ENCODE results near the gene CPLX1. TPM values are rescaled to one million over a fixed set of nuclear protein-coding genes. Genes with fewer than 3 reads are reported as not detected.

The CPLX1 gene
- total RNA-seq, 4 donors from 2014 or later: 0.35 to 0.67 TPM; not detected in 2

DNA sequence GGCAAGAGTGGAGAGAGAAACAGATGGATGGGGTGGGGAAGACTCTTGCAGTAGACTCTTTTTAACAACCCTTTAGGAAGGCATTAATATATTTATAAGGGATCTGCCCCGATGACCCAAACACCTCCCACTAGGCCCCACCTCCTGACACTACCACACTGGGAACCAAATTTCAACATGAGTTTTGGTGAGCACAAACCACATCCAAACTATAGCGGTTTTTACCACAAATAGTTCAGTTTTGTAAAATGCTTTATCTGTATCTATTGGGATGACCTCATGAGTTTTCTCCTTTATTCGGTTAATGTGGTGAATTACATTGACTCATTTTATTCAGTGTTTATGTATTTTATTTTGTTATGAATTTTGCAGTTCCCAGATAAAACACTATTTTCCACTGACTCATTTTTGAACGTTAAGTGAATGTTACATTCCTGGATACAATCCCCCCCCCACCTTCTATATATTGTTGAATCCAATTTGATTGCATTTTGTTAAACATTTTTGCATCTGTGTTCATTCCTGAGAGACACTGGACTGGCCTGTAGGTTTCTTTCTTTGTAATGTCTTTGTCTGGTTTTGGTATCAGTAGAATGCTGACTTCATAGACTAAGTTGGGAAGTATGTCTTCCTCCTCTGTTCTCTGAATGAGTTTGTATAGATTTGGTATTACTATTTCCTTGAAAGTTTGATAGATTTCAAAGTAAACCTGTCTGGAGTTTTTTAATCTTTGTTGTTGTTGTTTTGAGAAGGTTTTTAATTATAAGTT lies 13.9 kb upstream of the CPLX1 start:
- TF ChIP-seq, protein P1, sequence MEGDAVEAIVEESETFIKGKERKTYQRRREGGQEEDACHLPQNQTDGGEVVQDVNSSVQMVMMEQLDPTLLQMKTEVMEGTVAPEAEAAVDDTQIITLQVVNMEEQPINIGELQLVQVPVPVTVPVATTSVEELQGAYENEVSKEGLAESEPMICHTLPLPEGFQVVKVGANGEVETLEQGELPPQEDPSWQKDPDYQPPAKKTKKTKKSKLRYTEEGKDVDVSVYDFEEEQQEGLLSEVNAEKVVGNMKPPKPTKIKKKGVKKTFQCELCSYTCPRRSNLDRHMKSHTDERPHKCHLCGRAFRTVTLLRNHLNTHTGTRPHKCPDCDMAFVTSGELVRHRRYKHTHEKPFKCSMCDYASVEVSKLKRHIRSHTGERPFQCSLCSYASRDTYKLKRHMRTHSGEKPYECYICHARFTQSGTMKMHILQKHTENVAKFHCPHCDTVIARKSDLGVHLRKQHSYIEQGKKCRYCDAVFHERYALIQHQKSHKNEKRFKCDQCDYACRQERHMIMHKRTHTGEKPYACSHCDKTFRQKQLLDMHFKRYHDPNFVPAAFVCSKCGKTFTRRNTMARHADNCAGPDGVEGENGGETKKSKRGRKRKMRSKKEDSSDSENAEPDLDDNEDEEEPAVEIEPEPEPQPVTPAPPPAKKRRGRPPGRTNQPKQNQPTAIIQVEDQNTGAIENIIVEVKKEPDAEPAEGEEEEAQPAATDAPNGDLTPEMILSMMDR (IDR thresholded peaks at IDR 0.05): no peak
- TF ChIP-seq POLR2A (IDR thresholded peaks at IDR 0.05): no peak
- no peak overlapping the region for H3K4me3 ChIP-seq
- H3K36me3 ChIP-seq: no peaks in the 10 kb centered on the region
- no peak for DNase-seq
- no peaks in the 10 kb centered on the region for H3K4me1 ChIP-seq
- no peaks in the 10 kb centered on the region for H3K27me3 ChIP-seq
- peaks cover 0 to 20% (median 6%) of the 10 kb centered on the region in 4 donors for H3K9me3 ChIP-seq
- H3K27ac ChIP-seq: no peak overlapping the region

- H3K27ac ChIP-seq: no peak overlapping the region
- DNase-seq: no peak
- H3K36me3 ChIP-seq: no peaks in the 10 kb centered on the region
- no peaks in the 10 kb centered on the region for H3K27me3 ChIP-seq
- no peak overlapping the region for H3K4me3 ChIP-seq
- no peak for TF ChIP-seq POLR2A (IDR thresholded peaks at IDR 0.05)
- TF ChIP-seq, protein P1 (IDR thresholded peaks at IDR 0.05): no peak
- H3K9me3 ChIP-seq: peaks cover 0 to 20% (median 6%) of the 10 kb centered on the region in 4 donors
- H3K4me1 ChIP-seq: no peaks in the 10 kb centered on the region
Observed at GRCh38 chr4:837772-838171, 11.8 kb upstream of the CPLX1 start.

DNA sequence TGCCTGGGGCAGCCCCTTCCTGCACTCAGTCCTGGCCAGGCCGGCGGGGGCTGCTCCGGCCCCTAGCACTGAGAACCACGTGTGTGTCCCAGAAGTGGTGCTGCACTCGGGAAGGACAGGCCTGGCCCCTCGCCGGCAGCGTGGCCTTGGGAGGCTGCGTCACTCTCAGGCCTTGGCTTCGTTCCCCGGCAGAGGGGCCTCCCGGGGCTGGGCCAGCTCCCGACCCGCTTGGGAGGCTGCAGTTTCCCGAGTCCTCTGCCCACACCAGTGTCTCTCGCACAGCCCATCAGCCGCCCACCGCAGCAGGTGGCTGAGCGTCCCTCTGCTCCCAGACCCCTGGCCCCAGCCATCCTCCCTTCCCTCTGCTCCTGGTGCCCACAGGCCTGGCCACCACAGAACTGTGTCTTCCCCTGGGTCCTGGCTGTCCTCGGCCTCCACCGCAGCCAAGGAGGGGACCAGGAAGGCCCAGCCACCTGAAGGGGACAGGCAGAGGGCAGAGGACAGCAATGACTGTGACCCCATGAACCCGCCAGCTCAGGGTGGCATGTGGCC lies 10.9 kb upstream of the CPLX1 start:
- no peaks in the 10 kb centered on the region for H3K27me3 ChIP-seq
- H3K4me3 ChIP-seq: no peak overlapping the region
- TF ChIP-seq POLR2A (IDR thresholded peaks at IDR 0.05): no peak
- TF ChIP-seq, protein P1 (IDR thresholded peaks at IDR 0.05): no peak
- no peak overlapping the region for H3K27ac ChIP-seq
- H3K36me3 ChIP-seq: no peaks in the 10 kb centered on the region
- DNase-seq: peak in 1 of 3 donors; percentile 37
- no peaks in the 10 kb centered on the region for H3K4me1 ChIP-seq
- peaks cover 0 to 24% (median 6%) of the 10 kb centered on the region in 4 donors for H3K9me3 ChIP-seq

DNA sequence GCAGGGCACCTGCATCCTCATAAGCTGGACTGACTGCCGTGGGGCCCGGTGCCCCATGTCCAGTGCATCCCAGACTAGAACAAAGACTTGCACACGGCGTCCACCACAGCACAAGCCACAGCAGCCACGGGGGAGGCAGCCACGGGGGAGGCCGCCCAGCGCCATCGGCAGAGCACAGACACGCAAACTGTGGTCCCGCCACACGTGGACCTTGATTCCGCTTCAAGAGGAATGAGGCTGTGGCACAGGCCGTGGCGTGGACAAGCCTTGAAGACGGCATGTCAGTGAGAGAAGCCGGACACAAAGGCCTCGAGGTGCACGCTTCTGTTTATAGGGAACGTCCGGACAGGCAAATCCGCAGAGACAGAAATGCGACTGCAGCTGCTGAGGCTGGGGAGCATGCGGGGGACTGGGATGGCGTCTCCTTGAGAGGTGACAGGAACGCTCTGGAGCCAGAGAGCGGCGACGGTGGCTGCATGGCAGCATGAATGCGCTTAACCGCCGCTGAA lies 10.1 kb upstream of the CPLX1 start:
- DNase-seq: peak in 1 of 3 donors; percentile 24
- H3K9me3 ChIP-seq: peaks cover 0 to 30% (median 6%) of the 10 kb centered on the region in 4 donors
- no peaks in the 10 kb centered on the region for H3K27me3 ChIP-seq
- no peaks in the 10 kb centered on the region for H3K4me1 ChIP-seq
- H3K4me3 ChIP-seq: no peak overlapping the region
- H3K27ac ChIP-seq: no peak overlapping the region
- no peak for TF ChIP-seq POLR2A (IDR thresholded peaks at IDR 0.05)
- TF ChIP-seq, protein P1 (IDR thresholded peaks at IDR 0.05): no peak
- H3K36me3 ChIP-seq: no peaks in the 10 kb centered on the region

GRCh38 chr4:835148-836002 lies 9.4 kb upstream of the CPLX1 start:
- no peak for TF ChIP-seq POLR2A (IDR thresholded peaks at IDR 0.05)
- TF ChIP-seq, protein P1 (IDR thresholded peaks at IDR 0.05): no peak
- no peak overlapping the region for H3K27ac ChIP-seq
- no peaks in the 10 kb centered on the region for H3K4me1 ChIP-seq
- DNase-seq: peak in 1 of 3 donors; percentile 55
- no peaks in the 10 kb centered on the region for H3K36me3 ChIP-seq
- H3K27me3 ChIP-seq: no peaks in the 10 kb centered on the region
- no peak overlapping the region for H3K4me3 ChIP-seq
- H3K9me3 ChIP-seq: peaks cover 0 to 30% (median 6%) of the 10 kb centered on the region in 4 donors
